Measurements from ENCODE around the gene GSTK1.
"Not testable (repeated sequence)": the region's sequence is repeated elsewhere in the genome, so short reads cannot be mapped to it uniquely, and the experiment has no call there.

GSTK1 gene

DNA sequence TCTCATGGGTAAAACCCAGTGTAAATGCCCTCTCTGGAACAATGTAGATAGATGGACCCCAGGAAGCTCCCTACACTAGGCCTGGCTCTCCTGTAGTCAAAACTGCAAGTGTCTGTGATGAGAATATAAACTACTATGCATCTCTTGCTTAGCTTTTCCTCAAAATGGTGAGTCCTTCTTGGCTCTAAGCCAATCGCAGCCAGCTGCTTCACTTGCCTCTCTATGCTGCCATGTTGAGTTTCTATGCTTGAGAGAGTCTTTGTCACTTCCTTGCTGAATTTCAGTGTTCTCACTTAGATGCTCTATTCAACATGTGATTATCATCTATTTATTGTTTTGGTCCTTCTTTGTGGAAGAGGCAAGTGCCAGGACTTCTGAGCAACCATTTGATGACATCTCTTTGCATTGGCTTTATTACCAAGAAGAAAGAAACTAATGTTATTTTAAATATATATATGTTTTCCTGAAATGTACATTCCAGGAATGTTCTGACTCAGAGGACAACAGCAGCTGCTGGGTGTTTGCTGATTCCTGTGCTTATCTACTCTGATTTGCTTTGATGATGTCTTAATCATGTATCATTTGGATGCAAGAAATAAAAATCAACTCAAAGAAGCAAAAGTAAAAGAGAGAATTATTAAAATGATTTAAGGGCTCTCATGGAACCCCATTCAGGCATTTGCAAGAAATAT is 24.8 kb upstream of the GSTK1 start:
- no peak for DNase-seq

GRCh38 chr7:143239813-143240212 is 23.4 kb upstream of the GSTK1 start:
- DNase-seq, result no peak

DNA sequence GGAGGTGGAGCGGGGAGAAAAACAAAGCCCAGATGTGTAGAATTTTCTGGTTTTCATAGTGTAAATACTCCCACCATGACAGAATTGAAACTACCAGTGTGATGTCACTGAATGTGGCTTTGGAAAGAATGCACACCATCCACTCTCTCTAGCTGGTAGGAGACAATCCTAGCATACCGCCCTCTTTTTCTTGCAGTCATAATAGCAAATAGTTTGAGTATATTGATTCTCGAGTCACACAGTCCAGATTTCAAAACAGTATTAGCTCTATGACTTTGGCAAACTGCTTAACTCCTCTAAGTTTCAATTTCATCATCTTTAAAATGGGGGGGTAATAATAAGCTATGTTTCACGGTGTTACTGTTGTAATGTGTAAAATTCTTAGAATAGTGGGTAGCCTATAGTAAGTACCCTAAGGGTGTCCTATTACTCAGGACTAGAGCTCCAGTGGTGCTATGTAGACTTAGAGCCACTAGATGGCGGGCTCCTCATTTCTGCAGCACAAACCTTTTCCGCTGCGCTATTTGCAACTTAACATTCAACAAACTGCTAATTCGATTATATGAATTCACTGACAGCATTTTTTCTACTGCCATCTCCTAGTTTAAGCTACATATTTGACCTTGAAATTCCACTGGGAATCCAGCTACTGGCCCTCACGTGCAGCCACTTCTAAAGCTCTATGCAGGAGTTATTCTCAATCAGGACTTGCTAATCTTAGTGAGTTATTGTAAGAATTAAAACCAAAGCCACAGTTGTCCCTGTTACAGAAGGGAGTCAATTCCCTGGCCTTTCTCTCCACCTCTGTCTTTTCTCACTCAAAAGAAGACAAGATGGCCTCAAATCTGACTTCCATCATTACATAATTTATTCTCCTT is 22.7 kb upstream of the GSTK1 start:
- DNase-seq, result peak in 40 of 56 donors; percentile 8 to 84 (median 36)

DNA sequence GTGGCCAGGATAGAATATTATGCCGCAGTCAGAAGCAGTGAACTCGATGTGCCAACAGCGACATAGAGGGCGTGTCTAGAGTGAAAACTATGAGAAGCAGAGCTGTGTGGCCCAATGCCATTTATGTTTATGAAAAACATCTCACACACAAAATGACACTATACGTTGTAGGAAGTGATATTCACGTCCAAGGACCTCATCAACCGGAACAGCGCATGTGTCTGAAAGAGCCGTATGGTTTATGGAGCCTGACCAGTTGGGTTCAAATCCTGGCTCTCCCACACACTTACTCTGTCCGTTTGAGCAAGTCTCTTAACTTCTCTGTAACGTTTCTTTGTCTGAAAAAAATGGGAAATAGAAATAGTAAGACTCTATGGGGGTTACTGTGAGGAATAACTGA is 20.9 kb upstream of the GSTK1 start:
- no peak for DNase-seq

DNA sequence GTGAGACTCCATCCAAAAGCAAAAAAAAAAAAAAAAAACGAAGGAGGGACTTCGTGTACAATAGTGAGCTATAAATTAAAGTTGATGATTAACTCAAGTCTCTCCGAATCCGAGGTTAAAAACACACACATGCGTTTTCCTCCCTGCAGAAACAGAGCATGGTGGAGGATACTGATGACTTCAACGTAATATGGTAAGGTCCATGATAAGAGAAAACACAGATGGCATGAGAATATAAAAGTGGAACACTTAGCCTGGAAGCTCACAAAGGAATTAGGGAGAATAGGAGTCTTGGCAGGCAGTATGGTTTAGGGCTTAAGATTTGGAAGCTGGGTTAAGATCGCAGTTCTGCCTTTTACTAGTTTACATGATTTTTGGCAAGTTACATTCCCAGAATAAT is 20.1 kb upstream of the GSTK1 start:
- no peak for DNase-seq

- no peak for DNase-seq
Observed at GRCh38 chr7:143243614-143244013, 19.6 kb upstream of the GSTK1 start.

DNA sequence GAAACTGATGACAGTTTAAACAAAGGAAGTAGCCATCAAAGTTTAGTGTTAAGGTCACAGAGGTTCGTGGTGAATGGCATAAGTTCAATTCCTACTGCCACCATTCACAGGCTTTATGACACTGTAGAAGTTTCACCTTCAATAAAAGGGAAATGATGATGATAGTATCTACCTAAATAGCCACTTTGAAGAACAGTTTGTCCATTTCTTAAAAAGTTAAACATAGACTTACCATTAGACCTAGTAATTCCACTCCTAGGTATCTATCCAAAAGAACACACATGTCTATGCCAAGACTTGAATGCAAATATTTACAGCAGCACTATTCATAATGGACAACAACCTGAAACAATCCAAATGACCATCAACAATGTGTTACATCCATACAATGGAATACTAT is 18.9 kb upstream of the GSTK1 start:
- no peak for DNase-seq

GRCh38 chr7:143245123-143245522 is 18.1 kb upstream of the GSTK1 start:
- no peak for DNase-seq

GRCh38 chr7:143247372-143247771 is 15.9 kb upstream of the GSTK1 start:
- no peak for DNase-seq

GRCh38 chr7:143248761-143249354 is 14.4 kb upstream of the GSTK1 start:
- DNase-seq, result no peak

DNA sequence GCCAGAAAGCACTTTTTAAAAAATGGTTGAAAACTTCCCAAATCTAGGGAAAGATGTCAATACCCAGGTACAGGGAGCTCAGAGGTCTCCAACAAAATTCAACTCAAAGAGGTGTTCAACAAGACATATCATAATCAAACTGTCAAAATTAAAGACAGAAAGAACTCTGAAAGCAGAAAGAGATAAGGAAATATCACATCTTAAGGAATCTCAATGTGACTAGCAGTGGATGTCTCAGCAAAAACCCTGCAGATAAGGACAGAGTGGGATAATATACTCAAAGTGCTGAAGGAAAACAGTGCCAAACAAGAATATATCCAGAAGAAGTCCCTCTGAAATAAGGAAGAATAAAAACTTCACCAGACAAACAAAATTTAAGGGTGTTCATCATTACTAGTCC is 13.0 kb upstream of the GSTK1 start:
- no peak for DNase-seq

DNA sequence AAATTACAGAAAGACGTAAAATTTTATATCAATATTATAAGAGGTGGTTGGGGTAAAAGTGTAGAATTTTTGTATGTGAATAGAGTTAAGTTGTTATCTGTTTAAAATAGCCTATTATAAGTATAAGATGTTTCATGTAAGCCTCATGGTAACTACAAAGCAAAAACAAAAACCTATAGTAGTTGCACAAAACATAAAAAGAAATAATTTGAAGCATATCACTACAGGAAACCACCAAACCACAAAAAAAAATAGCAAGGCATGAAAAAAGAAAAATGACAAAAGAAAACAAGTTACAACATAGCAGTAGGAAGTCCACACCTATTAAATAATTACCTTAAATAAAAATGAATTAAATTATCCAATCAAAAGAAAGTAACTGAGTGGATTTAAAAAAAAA is 12.4 kb upstream of the GSTK1 start:
- no peak for DNase-seq

GRCh38 chr7:143252006-143252405 is 11.2 kb upstream of the GSTK1 start:
- no peak for DNase-seq

GRCh38 chr7:143255564-143255963 is 7.7 kb upstream of the GSTK1 start:
- no peak for DNase-seq

DNA sequence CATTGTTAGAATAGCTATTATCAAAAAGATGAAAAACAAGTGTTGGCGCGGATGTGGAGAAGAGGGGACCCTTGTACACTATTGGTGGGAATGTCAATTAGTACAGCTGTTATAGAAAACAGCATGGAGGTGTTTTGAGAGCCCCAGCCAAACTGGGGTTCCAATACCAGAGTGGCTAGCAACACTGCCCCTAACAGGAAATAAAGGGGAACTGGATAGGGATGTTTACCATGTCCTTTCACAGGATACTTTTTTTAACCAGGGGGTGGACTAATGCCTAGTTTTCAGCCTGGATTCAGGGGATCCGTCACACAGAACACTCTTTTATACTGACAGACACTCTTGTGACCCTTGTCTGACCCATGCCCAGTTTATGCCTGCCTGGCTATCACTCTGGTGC is 6.9 kb upstream of the GSTK1 start:
- DNase-seq, result no peak

- DNase-seq, result no peak
Observed at GRCh38 chr7:143256932-143257331, 6.3 kb upstream of the GSTK1 start.

- no peak for DNase-seq
Observed at GRCh38 chr7:143257501-143257900, 5.7 kb upstream of the GSTK1 start.

DNA sequence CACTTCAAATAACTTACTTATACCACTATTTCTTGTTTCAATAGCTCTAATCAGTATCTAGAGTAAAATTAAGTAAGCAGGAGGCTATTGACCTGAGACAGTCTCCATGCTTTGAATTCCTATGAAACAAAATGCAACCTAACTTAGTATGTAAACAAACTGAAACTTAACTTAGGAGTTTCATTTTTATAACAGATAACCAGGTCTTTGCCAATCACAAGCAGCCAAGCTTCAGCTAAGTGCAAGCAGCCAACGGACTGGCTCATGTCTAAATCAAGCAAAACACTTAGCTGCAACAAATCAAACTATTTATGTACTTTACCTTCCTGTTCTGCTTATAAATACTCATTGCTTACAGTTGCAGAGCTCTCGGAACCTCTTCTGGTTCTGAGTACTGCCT is 4.4 kb upstream of the GSTK1 start:
- DNase-seq, result no peak

DNA sequence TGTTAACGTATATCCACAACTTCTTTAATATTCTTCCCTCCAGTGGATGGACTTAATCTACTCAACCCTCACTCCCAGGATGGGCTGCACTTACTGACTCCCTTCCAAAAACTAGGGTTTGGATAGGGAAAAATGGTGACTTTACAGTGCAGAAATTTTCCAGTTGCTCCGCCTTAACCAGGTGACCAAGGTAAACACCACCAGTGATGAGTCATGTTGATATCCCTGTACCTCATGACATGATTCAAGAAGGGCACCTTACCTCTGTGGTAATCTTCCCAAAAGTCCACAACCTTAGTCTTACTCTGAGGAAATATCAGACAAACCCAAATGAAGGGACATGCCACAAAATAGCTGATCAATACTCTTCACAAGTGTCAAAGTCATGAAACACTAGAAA is 3.5 kb upstream of the GSTK1 start:
- DNase-seq, result no peak

DNA sequence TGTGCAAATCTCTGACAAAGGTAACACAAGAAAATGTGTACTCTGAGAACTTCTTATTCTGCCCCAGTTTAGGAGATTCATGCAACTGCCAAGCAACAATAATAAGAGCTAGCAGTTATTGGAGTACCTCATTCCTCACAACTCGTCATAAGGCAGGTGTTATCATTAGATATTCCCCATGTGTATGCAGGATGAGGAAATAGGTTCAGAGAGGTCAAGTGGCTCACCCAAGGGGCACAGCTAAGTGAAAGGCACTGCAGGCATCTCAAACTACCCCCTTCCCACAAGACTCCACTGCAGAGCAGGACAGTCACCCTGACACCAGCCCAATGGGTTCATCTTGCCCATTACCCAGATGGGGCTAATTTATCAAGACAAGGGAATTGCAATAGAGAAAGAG is 1.3 kb upstream of the GSTK1 start:
- no peak for DNase-seq

DNA sequence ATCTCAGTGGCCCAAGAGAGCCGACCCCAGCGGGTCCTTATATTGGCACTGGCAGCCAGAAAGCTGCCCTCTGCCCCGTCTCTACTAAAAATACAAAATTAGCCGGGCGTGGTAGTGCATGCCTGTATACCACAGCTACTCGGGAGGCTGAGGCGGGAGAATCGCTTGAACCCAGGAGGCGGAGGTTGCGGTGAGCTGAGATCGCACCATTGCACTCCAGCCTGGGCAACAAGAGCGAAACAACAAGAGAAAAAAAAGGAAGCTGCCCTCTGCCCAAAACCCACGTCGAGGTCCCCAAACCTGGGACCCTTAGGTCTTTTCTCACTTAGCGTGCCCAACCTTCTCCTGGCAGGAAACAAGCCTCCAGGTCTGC is 941 bp downstream of the GSTK1 start:
- not testable (repeated sequence) for DNase-seq

DNA sequence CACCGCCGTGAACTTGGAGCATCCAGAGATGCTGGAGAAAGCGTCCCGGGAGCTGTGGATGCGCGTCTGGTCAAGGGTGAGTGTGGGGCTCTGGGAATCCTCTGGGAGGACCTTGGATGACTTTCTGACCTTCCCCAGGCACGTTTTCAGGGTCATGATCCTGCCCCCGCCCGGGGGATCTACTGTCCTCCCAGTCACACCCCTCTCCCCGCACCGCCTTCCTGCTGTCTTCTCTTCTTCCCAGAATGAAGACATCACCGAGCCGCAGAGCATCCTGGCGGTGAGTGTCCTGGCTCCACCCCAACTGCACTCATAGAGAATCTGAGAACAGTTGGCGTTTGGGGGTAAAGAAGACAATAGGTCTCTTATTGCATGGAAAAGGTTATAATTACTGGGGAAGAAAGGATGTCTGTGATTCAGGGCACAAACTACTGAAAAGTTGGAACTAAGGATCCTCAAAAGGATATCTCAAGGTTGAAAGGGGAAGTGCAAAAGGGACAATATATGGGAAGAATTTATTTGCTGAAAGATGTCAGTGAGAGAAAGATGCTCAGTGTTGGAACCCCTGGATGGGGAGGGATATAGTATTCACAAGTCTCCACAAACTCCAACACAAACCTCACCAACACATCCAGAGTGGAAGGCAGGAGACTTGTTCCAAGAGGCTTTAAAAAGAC is 1.9 kb downstream of the GSTK1 start:
- peak in 2 of 56 donors; percentile 26 for DNase-seq

All from nucleus accumbens (tissue), 56 donors.